Sigmoid colon (tissue), 4 donors: Measurements from ENCODE around the gene ADISSP.
"Not testable (repeated sequence)": the region's sequence is repeated elsewhere in the genome, so short reads cannot be mapped to it uniquely, and the experiment has no call there.

Source experiments
- POLR2A ChIP-seq, 2 donors: fragments of 450-650 bp; IDR thresholded peaks; one replicate each; pipeline ENCODE4 v1.6.1; 2016; ENCODE audit warnings: antibody characterized with exemption in 2 of 2, mild to moderate bottlenecking in 2 of 2, moderate library complexity in 2 of 2
- POLR2AphosphoS5 ChIP-seq, 4 donors: sonication (generic); formaldehyde crosslinking; IDR thresholded peaks; one replicate each; pipeline ENCODE4 v1.6.1; 2017; ENCODE audit warnings: antibody characterized with exemption in 4 of 4
- TF ChIP-seq, protein P1 (sequence below), 4 experiments: fragments of 450-650 bp in 3 of 4; fragments of 200-600 bp in 1 of 4; IDR thresholded peaks; one replicate each; pipeline ENCODE4 v1.5.1; 2016 to 2019; ENCODE audit warnings: antibody characterized with exemption in 4 of 4, mild to moderate bottlenecking in 3 of 4, moderate library complexity in 2 of 4

DNA sequence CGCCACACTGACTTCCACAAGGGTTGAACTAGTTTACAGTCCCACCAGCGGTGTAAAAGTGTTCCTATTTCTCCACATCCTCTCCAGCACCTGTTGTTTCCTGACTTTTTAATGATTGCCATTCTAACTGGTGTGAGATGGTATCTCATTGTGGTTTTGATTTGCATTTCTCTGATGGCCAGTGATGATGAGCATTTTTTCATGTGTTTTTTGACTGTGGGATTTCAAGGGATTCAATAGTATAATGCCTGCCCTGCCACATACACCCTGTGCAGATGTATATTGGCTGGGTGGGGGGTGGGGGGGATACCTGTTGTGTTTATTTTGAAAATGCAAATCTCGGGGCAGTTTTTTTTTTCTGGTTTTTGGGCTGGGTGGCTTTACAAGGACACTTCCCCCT, 26.6 kb upstream of the ADISSP start:
- TF ChIP-seq, protein P1, sequence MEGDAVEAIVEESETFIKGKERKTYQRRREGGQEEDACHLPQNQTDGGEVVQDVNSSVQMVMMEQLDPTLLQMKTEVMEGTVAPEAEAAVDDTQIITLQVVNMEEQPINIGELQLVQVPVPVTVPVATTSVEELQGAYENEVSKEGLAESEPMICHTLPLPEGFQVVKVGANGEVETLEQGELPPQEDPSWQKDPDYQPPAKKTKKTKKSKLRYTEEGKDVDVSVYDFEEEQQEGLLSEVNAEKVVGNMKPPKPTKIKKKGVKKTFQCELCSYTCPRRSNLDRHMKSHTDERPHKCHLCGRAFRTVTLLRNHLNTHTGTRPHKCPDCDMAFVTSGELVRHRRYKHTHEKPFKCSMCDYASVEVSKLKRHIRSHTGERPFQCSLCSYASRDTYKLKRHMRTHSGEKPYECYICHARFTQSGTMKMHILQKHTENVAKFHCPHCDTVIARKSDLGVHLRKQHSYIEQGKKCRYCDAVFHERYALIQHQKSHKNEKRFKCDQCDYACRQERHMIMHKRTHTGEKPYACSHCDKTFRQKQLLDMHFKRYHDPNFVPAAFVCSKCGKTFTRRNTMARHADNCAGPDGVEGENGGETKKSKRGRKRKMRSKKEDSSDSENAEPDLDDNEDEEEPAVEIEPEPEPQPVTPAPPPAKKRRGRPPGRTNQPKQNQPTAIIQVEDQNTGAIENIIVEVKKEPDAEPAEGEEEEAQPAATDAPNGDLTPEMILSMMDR (IDR thresholded peaks at IDR 0.05), result not testable (repeated sequence)
- TF ChIP-seq POLR2AphosphoS5, POLR2A (IDR thresholded peaks at IDR 0.05): not testable (repeated sequence)
